ENCODE data around the gene SURF2.

DNA sequence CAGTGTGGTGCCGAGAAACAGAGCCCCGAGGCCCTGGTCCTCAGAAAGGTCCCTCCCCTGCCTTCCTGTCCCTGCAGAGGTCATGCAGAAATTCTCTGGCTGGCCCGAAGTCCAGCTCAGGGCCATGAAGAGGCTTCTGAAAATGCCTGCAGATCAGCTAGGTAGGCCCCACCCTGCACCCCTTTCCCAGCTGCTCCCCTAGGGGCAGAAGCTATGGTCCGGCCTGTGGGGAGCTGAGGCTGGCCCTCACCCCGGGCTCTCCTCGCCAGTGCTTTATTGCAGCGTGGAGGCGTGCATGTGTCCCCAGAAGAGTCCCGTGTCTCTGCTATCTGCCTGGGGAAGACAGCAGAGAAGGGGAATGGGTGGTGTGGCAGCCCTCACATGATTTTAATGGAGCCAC, 41.5 kb downstream of the SURF2 start:
- no peak for TF ChIP-seq CTCF (conservative IDR thresholded peaks at IDR 0.05; ENCODE audit: low read length)
- TF ChIP-seq EZH2phosphoT487 (IDR thresholded peaks at IDR 0.05; ENCODE audit: borderline replicate concordance) = no peak

Data from Loucy (cell line).